ENCODE measurements around the gene GPR142. TPM values are rescaled to one million over a fixed set of nuclear protein-coding genes. Genes with fewer than 3 reads are reported as not detected.
A peak's percentile ranks its signal among the peaks of the same experiment; 100 is the strongest.

Gene GPR142
- total and polyA plus RNA-seq, 4 experiments from 2014 or later = not detected

GRCh38 chr17:74369665-74370490, 2.6 kb downstream of the GPR142 start:
- peak overlapping the region in 4 of 7 donors; percentile 32 to 75 (median 58) for H3K27ac Mint-ChIP-seq
- POLR2A ChIA-PET (ENCODE audit: partially characterized antibody) = no interaction called here
- no peaks in the 10 kb centered on the region for H3K9me3 Mint-ChIP-seq

GRCh38 chr17:74371653-74372147, 4.4 kb downstream of the GPR142 start:
- peaks cover 3 to 4% of the 10 kb centered on the region in 2 donors for H3K27me3 Mint-ChIP-seq
- intact Hi-C loops (cut with micrococcal nuclease) = loop anchor here (10.0 kb wide), 1 partner anchor 363 kb away; the partner anchor contains the start of gene RAB37
- CTCF ChIA-PET (ENCODE audit: partially characterized antibody) = interaction anchor here (1.6 to 6.3 kb wide), 3 partner anchors 7 to 86 kb away, joined by 3 to 82 read pairs (median 52); no protein-coding TSS in a partner anchor

More at GRCh38 chr17:74369665-74370490, 2.6 kb downstream of the GPR142 start:
- Mint-ChIP-seq H3K4me3 (peak overlapping the region in 5 of 8 donors; percentile 39 to 79 (median 72)), H3K4me1 (peaks cover 7 to 17% (median 12%) of the 10 kb centered on the region in 4 donors), H3K27me3 (peaks cover 3 to 4% of the 10 kb centered on the region in 2 donors), H3K36me3 (no peaks in the 10 kb centered on the region)
- H3K4me1 ChIP-seq (ENCODE audit: insufficient read depth, low read length) = peaks cover 16% of the 10 kb centered on the region
- no peak overlapping the region for H3K4me3 ChIP-seq (ENCODE audit: low read length in 2 of 2)
- no peaks in the 10 kb centered on the region for H3K9me3 ChIP-seq (ENCODE audit: control insufficient read depth in 1 of 2, low read length in 2 of 2)
- intact Hi-C loops (cut with micrococcal nuclease) = loop anchor here (2.0 to 10.0 kb wide), 2 partner anchors 159 to 365 kb away; partner anchors contain the start of gene RAB37
- no peak overlapping the region for H3K27ac ChIP-seq (ENCODE audit: low read depth, low read length)
- H3K27me3 ChIP-seq (ENCODE audit: insufficient read depth, low read length) = no peaks in the 10 kb centered on the region
- no peak for DNase-seq
- H3K36me3 ChIP-seq (ENCODE audit: insufficient read depth, low read length) = no peaks in the 10 kb centered on the region
- CTCF ChIA-PET (ENCODE audit: partially characterized antibody) = interaction anchor here (0.5 to 9.8 kb wide), 21 partner anchors 9 to 406 kb away, joined by 3 to 82 read pairs (median 5); partner anchors contain the start of gene NAT9

DNA sequence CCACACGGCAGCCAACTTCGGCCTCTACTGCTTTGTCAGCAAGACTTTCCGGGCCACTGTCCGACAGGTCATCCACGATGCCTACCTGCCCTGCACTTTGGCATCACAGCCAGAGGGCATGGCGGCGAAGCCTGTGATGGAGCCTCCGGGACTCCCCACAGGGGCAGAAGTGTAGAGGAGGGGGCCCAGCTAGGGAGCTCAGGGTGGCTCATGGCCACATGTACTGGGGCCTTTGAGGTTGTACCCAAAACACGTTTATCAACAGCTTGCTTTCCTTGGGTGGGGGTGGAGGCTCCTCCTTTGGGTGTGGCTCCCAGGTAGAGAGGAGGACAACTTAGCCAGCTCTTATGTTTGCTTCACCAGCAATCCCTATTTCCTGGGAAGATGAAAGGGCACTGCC, 5.1 kb downstream of the GPR142 start:
- Histone ChIP-seq H3K4me1 (ENCODE audit: insufficient read depth, low read length) (peaks cover 16% of the 10 kb centered on the region), H3K27ac (ENCODE audit: low read depth, low read length) (no peak overlapping the region), H3K9me3 (ENCODE audit: control insufficient read depth in 1 of 2, low read length in 2 of 2) (no peaks in the 10 kb centered on the region), H3K36me3 (ENCODE audit: insufficient read depth, low read length) (no peaks in the 10 kb centered on the region), H3K27me3 (ENCODE audit: insufficient read depth, low read length) (no peaks in the 10 kb centered on the region), H3K4me3 (ENCODE audit: low read length in 2 of 2) (no peak overlapping the region)
- intact Hi-C loops (cut with micrococcal nuclease) = loop anchor here (10.0 kb wide), 1 partner anchor 362 kb away; the partner anchor contains the start of gene RAB37
- CTCF ChIA-PET (ENCODE audit: partially characterized antibody) = interaction anchor here (1.8 kb wide), 1 partner anchor 118 kb away, joined by 5 read pairs; no protein-coding TSS in a partner anchor
- peaks cover 3 to 4% of the 10 kb centered on the region in 2 donors for H3K27me3 Mint-ChIP-seq
- no peak overlapping the region for H3K27ac Mint-ChIP-seq
- DNase-seq = no peak
- H3K4me3 Mint-ChIP-seq = no peak overlapping the region
- peaks cover 7 to 17% (median 12%) of the 10 kb centered on the region in 4 donors for H3K4me1 Mint-ChIP-seq
- POLR2A ChIA-PET (ENCODE audit: partially characterized antibody) = no interaction called here
- H3K9me3 Mint-ChIP-seq = peaks cover 0 to 2% (median 0%) of the 10 kb centered on the region in 8 donors
- no peaks in the 10 kb centered on the region for H3K36me3 Mint-ChIP-seq

More at GRCh38 chr17:74371653-74372147, 4.4 kb downstream of the GPR142 start:
- no peak overlapping the region for H3K27ac ChIP-seq (ENCODE audit: low read depth, low read length)
- Mint-ChIP-seq H3K36me3 (no peaks in the 10 kb centered on the region), H3K4me1 (peaks cover 7 to 17% (median 12%) of the 10 kb centered on the region in 4 donors), H3K9me3 (peaks cover 0 to 2% (median 0%) of the 10 kb centered on the region in 8 donors), H3K4me3 (no peak overlapping the region), H3K27ac (no peak overlapping the region)
- no peaks in the 10 kb centered on the region for H3K27me3 ChIP-seq (ENCODE audit: insufficient read depth, low read length)
- H3K4me1 ChIP-seq (ENCODE audit: insufficient read depth, low read length) = peaks cover 16% of the 10 kb centered on the region
- POLR2A ChIA-PET (ENCODE audit: partially characterized antibody) = no interaction called here
- no peak for DNase-seq
- no peaks in the 10 kb centered on the region for H3K36me3 ChIP-seq (ENCODE audit: insufficient read depth, low read length)
- no peaks in the 10 kb centered on the region for H3K9me3 ChIP-seq (ENCODE audit: control insufficient read depth in 1 of 2, low read length in 2 of 2)
- no peak overlapping the region for H3K4me3 ChIP-seq (ENCODE audit: low read length in 2 of 2)

- H3K27me3 ChIP-seq (ENCODE audit: insufficient read depth, low read length) = no peaks in the 10 kb centered on the region
- H3K4me3 ChIP-seq (ENCODE audit: low read length in 2 of 2) = no peak overlapping the region
- H3K36me3 ChIP-seq (ENCODE audit: insufficient read depth, low read length) = no peaks in the 10 kb centered on the region
- intact Hi-C loops (cut with micrococcal nuclease) = loop anchor here (10.0 kb wide), 1 partner anchor 361 kb away; the partner anchor contains the start of gene RAB37
- H3K4me1 Mint-ChIP-seq = peaks cover 5 to 7% (median 6%) of the 10 kb centered on the region in 4 donors
- H3K9me3 Mint-ChIP-seq = peaks cover 0 to 2% (median 0%) of the 10 kb centered on the region in 8 donors
- H3K36me3 Mint-ChIP-seq = no peaks in the 10 kb centered on the region
- peaks cover 8% of the 10 kb centered on the region for H3K4me1 ChIP-seq (ENCODE audit: insufficient read depth, low read length)
- POLR2A ChIA-PET (ENCODE audit: partially characterized antibody) = interaction anchor here (1.0 kb wide), 1 partner anchor 107 kb away, joined by 3 read pairs; no protein-coding TSS in a partner anchor
- H3K27ac Mint-ChIP-seq = peak overlapping the region in 1 of 7 donors; percentile 18
- H3K27ac ChIP-seq (ENCODE audit: low read depth, low read length) = no peak overlapping the region
- CTCF ChIA-PET (ENCODE audit: partially characterized antibody) = interaction anchor here (0.8 to 2.2 kb wide), 4 partner anchors 11 to 123 kb away, joined by 4 to 6 read pairs (median 5); no protein-coding TSS in a partner anchor
- H3K9me3 ChIP-seq (ENCODE audit: control insufficient read depth in 1 of 2, low read length in 2 of 2) = no peaks in the 10 kb centered on the region
- no peak for DNase-seq
- H3K27me3 Mint-ChIP-seq = peaks cover 3 to 6% of the 10 kb centered on the region in 2 donors
- H3K4me3 Mint-ChIP-seq = no peak overlapping the region
These were observed 6.7 kb downstream of the GPR142 start for GRCh38 chr17:74373838-74374606.

DNA sequence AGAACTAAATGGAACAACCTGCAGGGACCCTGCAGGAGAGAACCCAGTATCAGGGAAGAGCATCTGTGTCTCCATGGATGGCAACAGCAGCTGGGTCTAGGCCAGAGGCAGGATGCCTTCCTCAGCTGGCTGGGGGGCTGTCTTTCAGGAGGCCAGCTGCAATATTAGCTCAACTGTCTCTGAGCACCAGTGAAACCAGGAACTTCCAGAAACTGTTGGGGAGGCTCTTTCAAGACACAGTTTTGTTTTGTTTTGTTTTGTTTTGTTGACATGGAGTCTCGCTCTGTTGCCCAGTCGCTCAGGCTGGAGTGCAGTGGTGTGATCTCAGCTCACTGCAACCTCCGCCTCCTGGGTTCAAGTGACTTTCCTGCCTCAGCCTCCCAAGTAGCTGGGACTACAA, 7.6 kb downstream of the GPR142 start:
- intact Hi-C loops (cut with micrococcal nuclease) = loop anchor here (10.0 kb wide), 1 partner anchor 360 kb away; the partner anchor contains the start of gene RAB37
- H3K27ac ChIP-seq (ENCODE audit: low read depth, low read length) = no peak overlapping the region
- CTCF ChIA-PET (ENCODE audit: partially characterized antibody) = interaction anchor here (0.6 to 2.2 kb wide), 4 partner anchors 11 to 159 kb away, joined by 3 to 6 read pairs (median 4); no protein-coding TSS in a partner anchor
- no peak overlapping the region for H3K27ac Mint-ChIP-seq
- no peak overlapping the region for H3K4me3 ChIP-seq (ENCODE audit: low read length in 2 of 2)
- H3K27me3 Mint-ChIP-seq = peaks cover 0 to 4% of the 10 kb centered on the region in 2 donors
- no peaks in the 10 kb centered on the region for H3K36me3 Mint-ChIP-seq
- no peak overlapping the region for H3K4me3 Mint-ChIP-seq
- POLR2A ChIA-PET (ENCODE audit: partially characterized antibody) = no interaction called here
- no peak for DNase-seq
- H3K4me1 ChIP-seq (ENCODE audit: insufficient read depth, low read length) = peaks cover 7% of the 10 kb centered on the region
- H3K9me3 Mint-ChIP-seq = peaks cover 0 to 2% (median 0%) of the 10 kb centered on the region in 8 donors
- peaks cover 0 to 2% (median 0%) of the 10 kb centered on the region in 4 donors for H3K4me1 Mint-ChIP-seq
- H3K27me3 ChIP-seq (ENCODE audit: insufficient read depth, low read length) = no peaks in the 10 kb centered on the region
- no peaks in the 10 kb centered on the region for H3K9me3 ChIP-seq (ENCODE audit: control insufficient read depth in 1 of 2, low read length in 2 of 2)
- no peaks in the 10 kb centered on the region for H3K36me3 ChIP-seq (ENCODE audit: insufficient read depth, low read length)

GRCh38 chr17:74379495-74380085, 12.3 kb downstream of the GPR142 start:
- ChIA-PET CTCF (ENCODE audit: partially characterized antibody) (interaction anchor here (0.6 to 5.1 kb wide), 31 partner anchors 10 to 486 kb away, joined by 3 to 65 read pairs (median 5); partner anchors contain the start of gene GPR142), POLR2A (ENCODE audit: partially characterized antibody) (interaction anchor here (1.0 kb wide), 1 partner anchor 180 kb away, joined by 3 read pairs; no protein-coding TSS in a partner anchor)
- Mint-ChIP-seq H3K4me1 (peaks cover 0 to 8% (median under 1%) of the 10 kb centered on the region in 4 donors), H3K27me3 (peaks cover 2 to 4% of the 10 kb centered on the region in 2 donors), H3K27ac (no peak overlapping the region), H3K36me3 (no peaks in the 10 kb centered on the region), H3K4me3 (peak overlapping the region in 1 of 8 donors; percentile 13), H3K9me3 (peaks cover 0 to 2% (median 0%) of the 10 kb centered on the region in 8 donors)
- H3K9me3 ChIP-seq (ENCODE audit: control insufficient read depth in 1 of 2, low read length in 2 of 2) = no peaks in the 10 kb centered on the region
- no peaks in the 10 kb centered on the region for H3K27me3 ChIP-seq (ENCODE audit: insufficient read depth, low read length)
- peak; percentile 84 to 88 (median 87) for DNase-seq
- H3K4me1 ChIP-seq (ENCODE audit: insufficient read depth, low read length) = peaks cover 9% of the 10 kb centered on the region
- intact Hi-C loops (cut with micrococcal nuclease) = loop anchor here (1.0 to 10.0 kb wide), 2 partner anchors 78 to 355 kb away; partner anchors contain the start of gene RAB37
- H3K27ac ChIP-seq (ENCODE audit: low read depth, low read length) = no peak overlapping the region
- no peak overlapping the region for H3K4me3 ChIP-seq (ENCODE audit: low read length in 2 of 2)
- no peaks in the 10 kb centered on the region for H3K36me3 ChIP-seq (ENCODE audit: insufficient read depth, low read length)

All from CD4-positive, alpha-beta memory T cell (primary cell).